ENCODE measurements around the gene SLC28A1. TPM values are rescaled to one million over a fixed set of nuclear protein-coding genes. Genes with fewer than 3 reads are reported as not detected.

SLC28A1 gene
- total and polyA plus RNA-seq, 2 of the 4 experiments (the other 2 are of a cell fraction): not detected

- Histone ChIP-seq H3K79me1 (ENCODE audit: low read depth in 1 of 2, low read length in 2 of 2) (no peaks in the 10 kb centered on the region), H2BK20ac (ENCODE audit: low read depth, low read length) (no peak overlapping the region), H3K9ac (ENCODE audit: low read depth, low read length) (no peak overlapping the region), H4K8ac (ENCODE audit: low read depth in 2 of 2, low read length in 2 of 2) (no peak overlapping the region), H3K27ac (ENCODE audit: insufficient read depth, low read length) (no peak overlapping the region), H3K23ac (ENCODE audit: low read depth, low read length) (no peak overlapping the region), H3K4me1 (ENCODE audit: control insufficient read depth, insufficient read depth, low read length) (no peaks in the 10 kb centered on the region), H3K27me3 (ENCODE audit: control insufficient read depth, insufficient read depth, low read length) (peaks cover 20% of the 10 kb centered on the region), H2AFZ (replicated peaks; ENCODE audit: low read length, poor library complexity) (no peak overlapping the region), H2BK5ac (ENCODE audit: low read depth, low read length, poor library complexity, severe bottlenecking) (no peak overlapping the region), H3K4me3 (ENCODE audit: insufficient read depth, low read depth, low read length) (no peak overlapping the region), H4K91ac (ENCODE audit: insufficient read depth, low read depth, low read length) (no peak overlapping the region), H3K9me3 (ENCODE audit: control insufficient read depth, insufficient read depth, low read length) (0 out of 2 replicates have a peak, but pooled peaks cover 3% of the 10 kb centered on the region), H3K56ac (ENCODE audit: extremely low read depth, insufficient read depth, low read length) (no peak overlapping the region), H2AK5ac (ENCODE audit: low read depth, low read length) (no peak overlapping the region), H3K18ac (ENCODE audit: low read depth, low read length) (no peak overlapping the region), H2BK15ac (ENCODE audit: low read depth, low read length) (no peak overlapping the region), H4K5ac (ENCODE audit: low read depth, low read length) (no peak overlapping the region), H4K20me1 (ENCODE audit: insufficient read depth, low read length) (no peaks in the 10 kb centered on the region), H3K4ac (ENCODE audit: low read depth, low read length) (no peak overlapping the region), H3K9me1 (ENCODE audit: insufficient read depth, low read length) (no peaks in the 10 kb centered on the region), H3K4me2 (ENCODE audit: low read depth, low read length) (no peak overlapping the region), H3K36me3 (ENCODE audit: control insufficient read depth, insufficient read depth, low read length) (no peaks in the 10 kb centered on the region), H2BK120ac (ENCODE audit: low read depth, low read length) (no peak overlapping the region), H2AK9ac (replicated peaks; ENCODE audit: low read depth, low read length, poor library complexity) (no peak overlapping the region), H3K14ac (replicated peaks; ENCODE audit: low read depth, low read length) (no peak overlapping the region; the same call in 1 of the 2 replicates)
- 93% methylated on average over 4 of the region's 7 CpGs; no CpG with 5 or more reads in 1 of the 2 experiments for WGBS, 2 experiments (ENCODE audit: extremely low coverage in 2 of 2, insufficient read length in 1 of 2)
- POLR2A ChIA-PET (ENCODE audit: unreplicated experiment): no interaction called here
- no peak for ATAC-seq (ENCODE audit: low read depth)
- no peak for TF ChIP-seq CTCF (conservative IDR thresholded peaks at IDR 0.05; ENCODE audit: low read depth, low read length)
- no peak for TF ChIP-seq SMC3 (IDR thresholded peaks at IDR 0.05; ENCODE audit: low read depth, low read length)
- TF ChIP-seq MAFK (IDR thresholded peaks at IDR 0.05; ENCODE audit: low read depth, low read length): no peak
- no peak for TF ChIP-seq MXI1 (IDR thresholded peaks at IDR 0.05; ENCODE audit: borderline replicate concordance, low read depth, low read length)
- CTCF ChIA-PET: no interaction called here
- intact Hi-C loops (cut with micrococcal nuclease): no loop called here
- BruUV-seq (replicated peaks): no TSS peak
- dilution Hi-C loops (cut with HindIII; ENCODE audit: low sequenced_read_pairs, unreplicated experiment): no loop called here
- in situ Hi-C loops (cut with MboI; ENCODE audit: low sequenced_read_pairs): no loop called here
- no peak for DNase-seq
Measured at GRCh38 chr15:84899750-84900149, 15.3 kb downstream of the SLC28A1 start.
